T-helper 17 cell (primary cell): ENCODE data around the gene NRXN2. TPM values are rescaled to one million over a fixed set of nuclear protein-coding genes. Genes with fewer than 3 reads are reported as not detected.

Experiments
- ATAC-seq: fragments of 150-1000 bp; cut with Tn5 transposase; 2 replicates; pipeline ENCODE4 v1.10.0; 2021; ENCODE audit warnings: mild to moderate bottlenecking, moderate library complexity
- DNase-seq, 3 donors: peaks; one replicate each; pipeline versions ENCODE4 v3.0.0 to v3.0.0-alpha.2; 2020 to 2021
- H3K9me3 ChIP-seq: one replicate; pipeline ENCODE4 v1.7.0; 2013; ENCODE audit warnings: low read length, mild to moderate bottlenecking; ENCODE audit not compliant: control insufficient read depth, poor library complexity, severe bottlenecking
- H3K27ac Mint-ChIP-seq: one replicate; pipeline ENCODE4 v1.8.0; 2022; ENCODE audit warnings: mild to moderate bottlenecking, moderate library complexity, mixed read lengths
- H3K27me3 Mint-ChIP-seq: one replicate; pipeline ENCODE4 v1.8.0; 2022; ENCODE audit warnings: mixed read lengths
- H3K36me3 Mint-ChIP-seq: one replicate; pipeline ENCODE4 v1.8.0; 2022; ENCODE audit warnings: low read depth, mixed read lengths
- H3K4me1 Mint-ChIP-seq: one replicate; pipeline ENCODE4 v1.8.0; 2022; ENCODE audit warnings: mild to moderate bottlenecking, mixed read lengths
- H3K4me3 Mint-ChIP-seq: one replicate; pipeline ENCODE4 v1.8.0; 2022; ENCODE audit warnings: mild to moderate bottlenecking, moderate library complexity, mixed read lengths
- total RNA-seq, 4 donors: library from RNA in 2 of 4; stranded (reverse) in 2 of 4; gene quantifications; one replicate each; pipeline ENCODE4 v1.2.3 and lab custom pipeline; 2022 to 2026

The NRXN2 gene
- total RNA-seq, 2 donors from 2014 or later, result 0.21 to 0.32 TPM

DNA sequence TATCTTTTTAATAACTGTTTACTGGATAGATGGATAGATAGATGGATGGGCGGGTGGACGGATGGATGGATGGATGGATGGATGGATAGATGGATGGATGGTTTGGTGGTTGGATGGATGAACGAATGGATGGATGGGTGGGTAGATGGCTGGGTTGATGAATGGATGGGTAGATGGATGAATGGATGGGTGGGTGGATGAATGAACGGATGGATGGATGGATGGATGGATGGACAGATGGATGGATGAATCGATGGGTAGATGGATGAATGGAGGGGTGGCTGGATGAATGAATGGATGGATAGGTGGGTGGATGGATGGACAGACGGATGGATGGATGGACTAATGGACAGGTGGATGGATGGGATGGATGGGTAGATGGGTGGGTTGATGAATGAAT lies 145.8 kb downstream of the NRXN2 start:
- Mint-ChIP-seq H3K4me3 (no peak overlapping the region), H3K27ac (no peak overlapping the region), H3K4me1 (no peaks in the 10 kb centered on the region), H3K36me3 (peaks cover 6% of the 10 kb centered on the region), H3K27me3 (peaks cover 28% of the 10 kb centered on the region)
- no peaks in the 10 kb centered on the region for H3K9me3 ChIP-seq
- ATAC-seq, result no peak
- no peak for DNase-seq

DNA sequence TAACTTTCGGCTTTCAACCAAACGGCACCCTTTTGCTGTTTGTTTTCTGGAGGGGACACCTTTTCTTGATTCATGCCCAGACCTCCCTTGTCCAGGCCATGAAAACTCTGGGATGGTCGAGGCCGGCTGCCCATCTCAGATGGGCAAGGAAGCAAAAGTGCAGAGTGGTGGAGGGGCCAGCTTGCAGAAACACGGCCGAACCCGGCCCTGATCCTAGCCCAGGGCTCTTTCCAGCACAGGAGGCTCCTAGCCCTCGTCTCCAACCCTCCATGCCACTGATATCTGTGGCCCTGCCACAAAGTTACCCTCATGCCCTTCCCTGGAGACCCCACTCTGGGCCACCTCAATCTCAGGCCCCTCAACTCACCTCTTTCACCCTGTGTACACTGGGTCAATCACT lies 150.9 kb downstream of the NRXN2 start:
- no peak overlapping the region for H3K4me3 Mint-ChIP-seq
- no peak for DNase-seq
- no peak overlapping the region for H3K27ac Mint-ChIP-seq
- no peaks in the 10 kb centered on the region for H3K9me3 ChIP-seq
- no peaks in the 10 kb centered on the region for H3K4me1 Mint-ChIP-seq
- peaks cover 29% of the 10 kb centered on the region for H3K27me3 Mint-ChIP-seq
- H3K36me3 Mint-ChIP-seq, result peaks cover 6% of the 10 kb centered on the region
- ATAC-seq, result no peak

GRCh38 chr11:64571410-64572091 lies 151.4 kb downstream of the NRXN2 start:
- DNase-seq, result no peak
- ATAC-seq, result no peak

GRCh38 chr11:64571050-64571409 lies 152.0 kb downstream of the NRXN2 start:
- H3K4me3 Mint-ChIP-seq, result no peak overlapping the region
- H3K27me3 Mint-ChIP-seq, result peaks cover 29% of the 10 kb centered on the region
- H3K27ac Mint-ChIP-seq, result no peak overlapping the region

More at GRCh38 chr11:64571410-64572091, 151.4 kb downstream of the NRXN2 start:
- Mint-ChIP-seq H3K27me3 (peaks cover 29% of the 10 kb centered on the region), H3K27ac (no peak overlapping the region), H3K4me3 (no peak overlapping the region), H3K4me1 (peaks cover 1% of the 10 kb centered on the region), H3K36me3 (peaks cover 6% of the 10 kb centered on the region)
- H3K9me3 ChIP-seq, result no peaks in the 10 kb centered on the region

GRCh38 chr11:64570341-64570740 lies 152.7 kb downstream of the NRXN2 start:
- peaks cover 6% of the 10 kb centered on the region for H3K36me3 Mint-ChIP-seq
- no peaks in the 10 kb centered on the region for H3K9me3 ChIP-seq
- no peak overlapping the region for H3K4me3 Mint-ChIP-seq
- no peak overlapping the region for H3K27ac Mint-ChIP-seq
- DNase-seq (no peak), ATAC-seq (no peak)
- peaks cover 29% of the 10 kb centered on the region for H3K27me3 Mint-ChIP-seq
- H3K4me1 Mint-ChIP-seq, result peaks cover 2% of the 10 kb centered on the region

More at GRCh38 chr11:64571050-64571409, 152.0 kb downstream of the NRXN2 start:
- H3K36me3 Mint-ChIP-seq, result peaks cover 6% of the 10 kb centered on the region
- ATAC-seq (no peak), DNase-seq (no peak)
- H3K9me3 ChIP-seq, result no peaks in the 10 kb centered on the region
- peaks cover 2% of the 10 kb centered on the region for H3K4me1 Mint-ChIP-seq

GRCh38 chr11:64569300-64569970 lies 153.6 kb downstream of the NRXN2 start:
- Mint-ChIP-seq H3K27me3 (peaks cover 27% of the 10 kb centered on the region), H3K27ac (no peak overlapping the region), H3K4me3 (no peak overlapping the region), H3K36me3 (peaks cover 6% of the 10 kb centered on the region), H3K4me1 (peaks cover 2% of the 10 kb centered on the region)
- no peaks in the 10 kb centered on the region for H3K9me3 ChIP-seq
- no peak for ATAC-seq
- no peak for DNase-seq

DNA sequence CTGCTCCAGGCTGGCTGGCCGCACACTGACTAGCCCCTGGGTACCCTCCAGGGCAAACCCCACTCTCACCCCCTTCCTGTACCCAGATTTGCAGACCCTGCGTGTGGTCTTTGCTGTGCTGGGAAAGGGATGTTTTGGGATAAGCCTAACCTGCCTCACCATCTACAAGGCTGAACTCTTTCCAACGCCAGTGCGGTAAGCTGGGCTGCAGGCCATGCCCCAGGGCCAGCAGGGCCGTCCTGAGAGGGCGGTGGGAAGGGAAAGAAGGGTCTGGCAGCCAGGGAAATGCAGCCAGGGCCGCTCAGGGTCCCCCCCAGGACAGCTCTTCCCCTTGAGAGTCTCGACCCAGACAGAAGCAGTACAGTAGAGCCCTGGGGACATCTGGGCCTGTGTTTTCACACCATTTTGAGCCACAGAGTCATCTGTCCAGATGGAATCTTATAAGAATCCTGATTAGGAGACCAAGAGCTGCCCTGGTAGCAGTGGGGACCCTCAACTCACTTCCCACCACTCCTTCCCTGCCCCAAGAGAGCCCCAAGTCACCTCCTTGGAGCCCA lies 154.3 kb downstream of the NRXN2 start:
- Mint-ChIP-seq H3K27ac (no peak overlapping the region), H3K36me3 (peaks cover 6% of the 10 kb centered on the region), H3K27me3 (peaks cover 22% of the 10 kb centered on the region), H3K4me3 (no peak overlapping the region), H3K4me1 (peaks cover 2% of the 10 kb centered on the region)
- DNase-seq, result no peak
- no peaks in the 10 kb centered on the region for H3K9me3 ChIP-seq
- ATAC-seq, result no peak

DNA sequence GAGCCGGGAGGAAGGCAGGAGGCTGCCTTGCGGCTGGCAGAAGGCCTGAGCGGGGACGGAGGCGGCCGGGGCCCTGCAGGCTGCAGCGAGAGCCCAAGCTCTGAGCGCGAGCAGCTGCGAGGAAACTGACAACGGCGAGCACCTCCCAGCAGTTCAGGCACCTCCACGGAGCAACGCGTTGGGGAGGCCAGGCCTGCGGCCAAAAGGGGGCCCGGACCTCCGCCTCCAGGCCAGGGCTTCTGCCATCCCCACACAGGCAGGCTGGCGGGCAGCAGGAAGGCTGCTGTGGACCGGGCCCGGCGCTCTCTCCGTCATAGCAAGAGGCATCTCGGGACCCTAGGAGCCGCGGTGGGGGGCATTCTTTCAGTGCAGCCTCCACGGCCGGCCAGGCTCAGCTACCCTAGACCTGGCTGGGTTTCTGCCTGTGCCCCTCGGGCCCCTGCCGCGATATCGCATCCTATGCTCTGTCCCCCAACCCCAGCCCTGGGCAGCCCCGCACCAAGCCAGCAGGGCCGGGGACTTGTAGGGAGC lies 154.9 kb downstream of the NRXN2 start:
- peaks cover 2% of the 10 kb centered on the region for H3K4me1 Mint-ChIP-seq
- H3K4me3 Mint-ChIP-seq, result no peak overlapping the region
- H3K27ac Mint-ChIP-seq, result no peak overlapping the region
- H3K36me3 Mint-ChIP-seq, result peaks cover 6% of the 10 kb centered on the region
- ATAC-seq, result no peak
- H3K27me3 Mint-ChIP-seq, result peaks cover 22% of the 10 kb centered on the region
- no peak for DNase-seq
- H3K9me3 ChIP-seq, result no peaks in the 10 kb centered on the region

- peak overlapping the region; percentile 72 for H3K27ac Mint-ChIP-seq
- ATAC-seq (no peak), DNase-seq (no peak)
- H3K27me3 Mint-ChIP-seq, result peaks cover 14% of the 10 kb centered on the region
- H3K4me1 Mint-ChIP-seq, result peaks cover 2% of the 10 kb centered on the region
- no peak overlapping the region for H3K4me3 Mint-ChIP-seq
- H3K36me3 Mint-ChIP-seq, result no peaks in the 10 kb centered on the region
- no peaks in the 10 kb centered on the region for H3K9me3 ChIP-seq
Observed at GRCh38 chr11:64566915-64567891, 155.8 kb downstream of the NRXN2 start.

- Mint-ChIP-seq H3K4me1 (peaks cover 2% of the 10 kb centered on the region), H3K27ac (peak overlapping the region; percentile 72), H3K27me3 (peaks cover 11% of the 10 kb centered on the region), H3K4me3 (peak overlapping the region; percentile 19), H3K36me3 (no peaks in the 10 kb centered on the region)
- DNase-seq, result no peak
- H3K9me3 ChIP-seq, result no peaks in the 10 kb centered on the region
- ATAC-seq, result peak; percentile 92
Observed at GRCh38 chr11:64566042-64566914, 156.7 kb downstream of the NRXN2 start.

DNA sequence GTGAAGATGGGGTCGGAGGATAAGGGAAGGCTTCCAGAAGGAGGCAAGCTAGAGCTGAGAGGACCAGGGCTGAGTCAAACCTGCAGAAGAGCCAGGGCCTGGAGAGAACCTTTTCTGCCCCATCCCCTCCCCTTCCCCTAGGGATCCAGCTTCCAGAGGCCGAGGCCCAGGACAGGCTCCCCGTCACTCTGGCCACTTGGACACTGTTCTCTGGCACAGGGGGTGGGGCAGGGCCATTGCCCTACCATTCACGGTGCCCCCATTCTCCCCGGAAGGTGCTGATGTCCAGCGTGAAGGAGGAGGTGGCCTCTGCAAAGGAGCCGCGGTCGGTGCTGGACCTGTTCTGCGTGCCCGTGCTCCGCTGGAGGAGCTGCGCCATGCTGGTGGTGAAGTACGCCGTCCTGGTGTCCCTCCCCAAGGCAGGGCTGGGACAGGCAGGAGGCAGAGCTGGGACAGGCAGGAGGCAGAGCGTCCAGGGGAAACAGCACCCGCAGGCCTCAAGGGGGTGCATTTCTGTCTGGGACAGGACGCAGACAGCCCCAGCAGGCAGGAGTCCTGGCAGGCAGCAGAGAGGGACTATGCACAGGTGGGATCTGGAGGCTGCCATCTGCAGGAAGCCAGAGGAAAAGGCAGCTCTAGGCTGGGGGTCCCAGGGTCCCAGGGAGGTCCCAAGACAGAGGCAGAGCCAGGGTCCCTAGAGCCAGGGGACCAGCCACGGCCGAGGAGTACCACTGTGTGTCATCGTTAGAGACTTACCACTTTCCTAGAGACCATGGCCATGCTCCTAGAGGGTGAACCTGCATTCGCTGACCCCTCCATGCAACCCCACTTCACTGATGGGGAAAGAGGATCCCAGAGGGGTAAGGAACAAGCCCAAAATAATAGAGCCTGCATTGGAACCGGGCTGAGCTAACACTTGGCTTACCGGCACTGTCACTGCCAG lies 157.8 kb downstream of the NRXN2 start:
- Mint-ChIP-seq H3K4me3 (peak overlapping the region; percentile 45), H3K27ac (no peak overlapping the region), H3K36me3 (no peaks in the 10 kb centered on the region), H3K4me1 (peaks cover 2% of the 10 kb centered on the region), H3K27me3 (peaks cover 16% of the 10 kb centered on the region)
- DNase-seq (no peak), ATAC-seq (no peak)
- no peaks in the 10 kb centered on the region for H3K9me3 ChIP-seq
